SK-N-SH (cell line): ENCODE measurements around the gene CFAP91. TPM values are rescaled to one million over a fixed set of nuclear protein-coding genes. Genes with fewer than 3 reads are reported as not detected.

Experiments
- CTCF ChIA-PET: fragments of 300-600, 350-600 bp; formaldehyde crosslinking; extraction: SDS; loops from one replicate; lab custom pipeline; 2021; lab: Yijun Ruan, JAX
- POLR2A ChIA-PET: fragments of 350-600 bp; sonication (Branson Sonifier 250); formaldehyde crosslinking; extraction: SDS; loops from one replicate; lab custom pipeline; 2020; ENCODE audit warnings: antibody characterized with exemption, inconsistent platforms; lab: Yijun Ruan, JAX
- DNase-seq: peaks from one replicate; pipeline ENCODE4 v3.0.0; 2012
- H2AFZ ChIP-seq: fragments of 200-600 bp; sonication (generic); 2 replicates; pipeline ENCODE4 v1.8.1; 2016; ENCODE audit warnings: antibody characterized with exemption, mild to moderate bottlenecking, low read depth
- H3F3A ChIP-seq: fragments of 200-600 bp; sonication (generic); replicated peaks from 2 replicates; pipeline ENCODE3; 2016; ENCODE audit warnings: antibody characterized with exemption, mild to moderate bottlenecking; ENCODE audit not compliant: insufficient read depth
- H3K27ac ChIP-seq, 2 experiments: fragments of 200-500 bp in 1 of 2; fragments of 200-600 bp in 1 of 2; sonication (Bioruptor generic) in 1 of 2; sonication (generic), shearing (Covaris generic) in 1 of 2; 2 replicates each; pipeline versions ENCODE4 v1.5.1 to v1.6.1; 2014 to 2016; ENCODE audit warnings: low read depth in 2 of 2, inconsistent platforms in 1 of 2, low read length in 1 of 2, mild to moderate bottlenecking in 1 of 2, mixed read lengths in 1 of 2
- H3K27me3 ChIP-seq: fragments of 200-600 bp; sonication (generic), shearing (Covaris generic); 2 replicates; pipeline ENCODE4 v1.6.1; 2016; ENCODE audit warnings: mixed run types; ENCODE audit not compliant: insufficient read depth
- H3K36me3 ChIP-seq, 2 experiments: fragments of 200-500 bp in 1 of 2; fragments of 200-600 bp in 1 of 2; sonication (Bioruptor generic) in 1 of 2; sonication (generic) in 1 of 2; replicated peaks in 1 of 2; 2 replicates each; pipeline versions ENCODE3 to v1.5.1; 2014 to 2016; ENCODE audit warnings: low read length in 1 of 2, mild to moderate bottlenecking in 1 of 2; ENCODE audit not compliant: insufficient read depth in 2 of 2, control insufficient read depth in 1 of 2
- H3K4me1 ChIP-seq, 2 experiments: fragments of 200-500 bp in 1 of 2; fragments of 200-600 bp in 1 of 2; sonication (Bioruptor generic) in 1 of 2; sonication (generic), shearing (Covaris generic) in 1 of 2; 2 replicates each; pipeline versions ENCODE4 v1.5.1 to v1.6.1; 2014 to 2016; ENCODE audit warnings: low read depth in 1 of 2, low read length in 1 of 2, mixed run types in 1 of 2; ENCODE audit not compliant: insufficient read depth in 2 of 2, control insufficient read depth in 1 of 2
- H3K4me2 ChIP-seq: fragments of 200-600 bp; sonication (generic), shearing (Covaris generic); 2 replicates; pipeline ENCODE4 v1.6.1; 2017; ENCODE audit warnings: mixed run types
- H3K4me3 ChIP-seq, 2 experiments: fragments of 200-500 bp in 1 of 2; fragments of 200-600 bp in 1 of 2; sonication (Bioruptor generic) in 1 of 2; sonication (generic), shearing (Covaris generic) in 1 of 2; 2 replicates each; pipeline versions ENCODE4 v1.5.1 to v1.8.1; 2014 to 2016; ENCODE audit warnings: low read depth in 2 of 2, inconsistent platforms in 1 of 2, low read length in 1 of 2, mild to moderate bottlenecking in 1 of 2, mixed read lengths in 1 of 2, moderate library complexity in 1 of 2
- H3K79me2 ChIP-seq: fragments of 200-600 bp; sonication (generic); 2 replicates; pipeline ENCODE4 v1.8.1; 2017; ENCODE audit warnings: mild to moderate bottlenecking; ENCODE audit not compliant: insufficient read depth
- H3K9ac ChIP-seq: fragments of 200-600 bp; sonication (generic); 2 replicates; pipeline ENCODE4 v1.6.1; 2017; ENCODE audit warnings: mixed run types
- H3K9me2 ChIP-seq: fragments of 200-600 bp; sonication (generic); 2 replicates; pipeline ENCODE4 v1.6.1; 2017; ENCODE audit warnings: mixed run types
- H3K9me3 ChIP-seq: fragments of 200-600 bp; sonication (generic); 2 replicates; pipeline ENCODE4 v1.6.1; 2017; ENCODE audit warnings: mixed run types, mild to moderate bottlenecking, moderate library complexity
- H4K20me1 ChIP-seq: fragments of 200-600 bp; sonication (generic); 2 replicates; pipeline ENCODE4 v1.6.1; 2017; ENCODE audit warnings: mild to moderate bottlenecking, mixed run types; ENCODE audit not compliant: insufficient read depth
- EP300 ChIP-seq, 2 experiments: IDR thresholded peaks; 2 replicates each; pipeline versions ENCODE4 v1.4.0 to v1.6.1; 2012; ENCODE audit warnings: borderline replicate concordance in 1 of 2, low read depth in 1 of 2, low read length in 1 of 2
- GABPA ChIP-seq: IDR thresholded peaks from 2 replicates; pipeline ENCODE4 v1.4.0; 2012; ENCODE audit warnings: low read depth, mild to moderate bottlenecking
- JUND ChIP-seq: IDR thresholded peaks from 2 replicates; pipeline ENCODE4 v1.4.0; 2012
- NFIC ChIP-seq: IDR thresholded peaks from 2 replicates; pipeline ENCODE4 v1.4.0; 2012; ENCODE audit warnings: borderline replicate concordance
- POLR2AphosphoS5 ChIP-seq: IDR thresholded peaks from 2 replicates; pipeline ENCODE4 v1.6.1; 2012; ENCODE audit warnings: low read depth, low read length
- RFX5 ChIP-seq: IDR thresholded peaks from 2 replicates; pipeline ENCODE4 v1.6.1; 2012; ENCODE audit warnings: mild to moderate bottlenecking, improper control_type of control experiment, low read length
- SIN3A ChIP-seq: IDR thresholded peaks from 2 replicates; pipeline ENCODE4 v1.6.1; 2012; ENCODE audit warnings: low read depth, mild to moderate bottlenecking, low read length, moderate library complexity, borderline replicate concordance
- TCF12 ChIP-seq: IDR thresholded peaks from 2 replicates; pipeline ENCODE4 v1.4.0; 2012
- YY1 ChIP-seq: IDR thresholded peaks from 2 replicates; pipeline ENCODE4 v1.4.0; 2012; ENCODE audit warnings: low read depth, mild to moderate bottlenecking
- WGBS: methylation state at CpG from one replicate; pipeline ENCODE4 v1.1.6; 2017; ENCODE audit warnings: low lambda C conversion rate; 5-methylcytosine and 5-hydroxymethylcytosine counted together
- polyA plus RNA-seq, 3 experiments: library from polyadenylated mRNA; depleted of rRNA; stranded (reverse); fragments of >200 nt; gene quantifications; 2 replicates each; pipeline ENCODE4 v1.2.3, GENCODE V29; 2012
- TF ChIP-seq, protein P1 (sequence below): IDR thresholded peaks from 2 replicates; pipeline ENCODE4 v1.6.1; 2012; ENCODE audit warnings: mild to moderate bottlenecking, low read depth, low read length, moderate library complexity
- TF ChIP-seq, protein P2 (sequence below): fragments of 150-350 bp; IDR thresholded peaks from 2 replicates; pipeline ENCODE4 v1.6.1; 2017; ENCODE audit warnings: antibody characterized with exemption, low read length, low read depth, borderline replicate concordance
- TF ChIP-seq, protein P3 (sequence below): IDR thresholded peaks from 2 replicates; pipeline ENCODE4; 2012
- TF ChIP-seq, protein P4 (sequence below): fragments of 150-350 bp; IDR thresholded peaks from 2 replicates; pipeline ENCODE4 v1.6.1; 2016; ENCODE audit warnings: mild to moderate bottlenecking, low read depth, low read length

The CFAP91 gene
- polyA plus RNA-seq, 1 of the 3 experiments (the other 2 are of a cell fraction), result 3.7 TPM

DNA sequence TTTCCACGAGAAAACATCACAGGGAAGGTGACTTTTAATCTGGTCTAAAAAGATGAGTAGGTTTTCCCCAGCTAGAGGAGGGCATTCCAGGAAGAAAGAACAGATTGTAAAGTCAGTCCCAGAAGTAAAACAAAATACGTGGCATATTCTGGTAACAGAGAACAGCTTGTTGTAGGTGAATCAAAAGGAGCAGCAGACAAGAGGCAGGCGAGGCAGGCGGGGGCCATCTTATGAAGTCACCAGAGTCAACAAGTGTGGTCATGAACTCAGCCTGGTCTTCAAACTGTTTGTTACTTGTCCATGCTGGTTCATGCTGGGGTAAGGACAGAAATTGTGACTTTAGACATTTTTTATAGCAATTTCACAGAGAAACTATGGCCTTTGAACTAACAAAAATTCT, 38.5 kb upstream of the CFAP91 start:
- TF ChIP-seq EP300 (IDR thresholded peaks at IDR 0.05; ENCODE audit: borderline replicate concordance in 1 of 2, low read depth in 1 of 2, low read length in 1 of 2) (no peak), POLR2AphosphoS5 (no peak), NFIC (no peak), RFX5 (no peak), GABPA (no peak), SIN3A (no peak), YY1 (no peak)
- TF ChIP-seq, protein P1, sequence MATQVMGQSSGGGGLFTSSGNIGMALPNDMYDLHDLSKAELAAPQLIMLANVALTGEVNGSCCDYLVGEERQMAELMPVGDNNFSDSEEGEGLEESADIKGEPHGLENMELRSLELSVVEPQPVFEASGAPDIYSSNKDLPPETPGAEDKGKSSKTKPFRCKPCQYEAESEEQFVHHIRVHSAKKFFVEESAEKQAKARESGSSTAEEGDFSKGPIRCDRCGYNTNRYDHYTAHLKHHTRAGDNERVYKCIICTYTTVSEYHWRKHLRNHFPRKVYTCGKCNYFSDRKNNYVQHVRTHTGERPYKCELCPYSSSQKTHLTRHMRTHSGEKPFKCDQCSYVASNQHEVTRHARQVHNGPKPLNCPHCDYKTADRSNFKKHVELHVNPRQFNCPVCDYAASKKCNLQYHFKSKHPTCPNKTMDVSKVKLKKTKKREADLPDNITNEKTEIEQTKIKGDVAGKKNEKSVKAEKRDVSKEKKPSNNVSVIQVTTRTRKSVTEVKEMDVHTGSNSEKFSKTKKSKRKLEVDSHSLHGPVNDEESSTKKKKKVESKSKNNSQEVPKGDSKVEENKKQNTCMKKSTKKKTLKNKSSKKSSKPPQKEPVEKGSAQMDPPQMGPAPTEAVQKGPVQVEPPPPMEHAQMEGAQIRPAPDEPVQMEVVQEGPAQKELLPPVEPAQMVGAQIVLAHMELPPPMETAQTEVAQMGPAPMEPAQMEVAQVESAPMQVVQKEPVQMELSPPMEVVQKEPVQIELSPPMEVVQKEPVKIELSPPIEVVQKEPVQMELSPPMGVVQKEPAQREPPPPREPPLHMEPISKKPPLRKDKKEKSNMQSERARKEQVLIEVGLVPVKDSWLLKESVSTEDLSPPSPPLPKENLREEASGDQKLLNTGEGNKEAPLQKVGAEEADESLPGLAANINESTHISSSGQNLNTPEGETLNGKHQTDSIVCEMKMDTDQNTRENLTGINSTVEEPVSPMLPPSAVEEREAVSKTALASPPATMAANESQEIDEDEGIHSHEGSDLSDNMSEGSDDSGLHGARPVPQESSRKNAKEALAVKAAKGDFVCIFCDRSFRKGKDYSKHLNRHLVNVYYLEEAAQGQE, result no peak
- TF ChIP-seq, protein P2, sequence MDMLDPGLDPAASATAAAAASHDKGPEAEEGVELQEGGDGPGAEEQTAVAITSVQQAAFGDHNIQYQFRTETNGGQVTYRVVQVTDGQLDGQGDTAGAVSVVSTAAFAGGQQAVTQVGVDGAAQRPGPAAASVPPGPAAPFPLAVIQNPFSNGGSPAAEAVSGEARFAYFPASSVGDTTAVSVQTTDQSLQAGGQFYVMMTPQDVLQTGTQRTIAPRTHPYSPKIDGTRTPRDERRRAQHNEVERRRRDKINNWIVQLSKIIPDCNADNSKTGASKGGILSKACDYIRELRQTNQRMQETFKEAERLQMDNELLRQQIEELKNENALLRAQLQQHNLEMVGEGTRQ, result no peak
- TF ChIP-seq, protein P3, sequence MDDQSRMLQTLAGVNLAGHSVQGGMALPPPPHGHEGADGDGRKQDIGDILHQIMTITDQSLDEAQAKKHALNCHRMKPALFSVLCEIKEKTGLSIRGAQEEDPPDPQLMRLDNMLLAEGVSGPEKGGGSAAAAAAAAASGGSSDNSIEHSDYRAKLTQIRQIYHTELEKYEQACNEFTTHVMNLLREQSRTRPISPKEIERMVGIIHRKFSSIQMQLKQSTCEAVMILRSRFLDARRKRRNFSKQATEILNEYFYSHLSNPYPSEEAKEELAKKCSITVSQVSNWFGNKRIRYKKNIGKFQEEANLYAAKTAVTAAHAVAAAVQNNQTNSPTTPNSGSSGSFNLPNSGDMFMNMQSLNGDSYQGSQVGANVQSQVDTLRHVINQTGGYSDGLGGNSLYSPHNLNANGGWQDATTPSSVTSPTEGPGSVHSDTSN, result no peak
- Histone ChIP-seq H2AFZ (peak overlapping the region; percentile 61), H3K9me2 (no peaks in the 10 kb centered on the region), H4K20me1 (no peaks in the 10 kb centered on the region), H3K4me3 (no peak overlapping the region), H3K9me3 (no peaks in the 10 kb centered on the region), H3K9ac (peak overlapping the region; percentile 57), H3K36me3 (no peaks in the 10 kb centered on the region), H3K4me1 (peaks cover 40 to 45% of the 10 kb centered on the region in 2 experiments), H3K79me2 (no peaks in the 10 kb centered on the region), H3K27me3 (no peaks in the 10 kb centered on the region), H3F3A (peaks cover 30% of the 10 kb centered on the region), H3K4me2 (peak overlapping the region; percentile 68), H3K27ac (peak overlapping the region; percentile 93 to 98)
- ChIA-PET POLR2A (interaction anchor here (2.5 kb wide), 1 partner anchor 165 kb away, joined by 21 read pairs; the partner anchor contains the start of gene TIMMDC1), CTCF (interaction anchor here (1.4 kb wide), 1 partner anchor 14 kb away, joined by 3 read pairs; no protein-coding TSS in a partner anchor)
- no peak for DNase-seq
- 54% methylated on average over 4 of the region's 4 CpGs for WGBS

DNA sequence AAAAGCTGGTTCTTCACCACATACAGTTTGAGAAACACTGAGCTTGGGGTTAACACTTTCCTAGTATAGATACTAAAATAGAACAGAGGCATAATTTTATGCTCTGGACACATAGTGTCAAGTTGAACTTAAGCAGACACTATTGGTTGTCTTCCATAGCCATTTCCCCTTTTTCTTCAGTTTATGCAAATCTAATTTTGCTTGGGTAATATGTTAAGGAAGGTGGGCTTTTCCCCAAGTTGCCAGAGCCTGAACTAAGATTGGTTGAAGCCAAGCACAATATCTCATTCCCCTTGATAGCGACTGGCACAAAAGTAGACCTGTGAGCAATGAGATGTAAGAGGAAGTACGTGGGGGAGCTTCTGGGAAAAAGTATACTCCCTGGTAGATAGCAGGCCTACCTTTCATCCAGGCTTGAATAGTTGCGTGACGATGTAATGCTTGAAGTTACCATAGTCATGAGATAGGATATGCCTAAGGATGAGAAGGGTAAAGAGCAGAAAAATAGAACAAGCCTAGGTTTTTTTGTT, 37.9 kb upstream of the CFAP91 start:
- H3K4me1 ChIP-seq, result peaks cover 39 to 44% of the 10 kb centered on the region in 2 experiments
- H3K9me3 ChIP-seq, result no peaks in the 10 kb centered on the region
- no peaks in the 10 kb centered on the region for H3K79me2 ChIP-seq
- 61% methylated on average over 4 of the region's 4 CpGs for WGBS
- peak overlapping the region; percentile 57 for H3K9ac ChIP-seq
- H3K27ac ChIP-seq, result peak overlapping the region; percentile 93 to 98
- POLR2A ChIA-PET, result interaction anchor here (0.5 kb wide), 1 partner anchor 405 kb away, joined by 3 read pairs; no protein-coding TSS in a partner anchor
- H4K20me1 ChIP-seq, result no peaks in the 10 kb centered on the region
- H3K4me3 ChIP-seq, result no peak overlapping the region
- H3K27me3 ChIP-seq, result no peaks in the 10 kb centered on the region
- H3K36me3 ChIP-seq, result no peaks in the 10 kb centered on the region
- peak overlapping the region; percentile 68; the same call in 1 of the 2 replicates for H3K4me2 ChIP-seq
- peaks cover 30% of the 10 kb centered on the region for H3F3A ChIP-seq
- no peaks in the 10 kb centered on the region for H3K9me2 ChIP-seq
- DNase-seq, result no peak
- CTCF ChIA-PET, result interaction anchor here (0.6 to 1.4 kb wide), 2 partner anchors 13 to 97 kb away, joined by 3 read pairs; no protein-coding TSS in a partner anchor
- H2AFZ ChIP-seq, result peak overlapping the region; percentile 61
- TF ChIP-seq, protein P3, result peak; percentile 35
- TF ChIP-seq EP300 (IDR thresholded peaks at IDR 0.05; ENCODE audit: borderline replicate concordance in 1 of 2, low read depth in 1 of 2, low read length in 1 of 2), result peak in 1 of 2 experiments; percentile 43; a peak in 1 of 4 replicates
- peak; percentile 33; the same call in 1 of the 2 replicates for TF ChIP-seq NFIC
- peak; percentile 59 for TF ChIP-seq JUND
- TF ChIP-seq, protein P4, sequence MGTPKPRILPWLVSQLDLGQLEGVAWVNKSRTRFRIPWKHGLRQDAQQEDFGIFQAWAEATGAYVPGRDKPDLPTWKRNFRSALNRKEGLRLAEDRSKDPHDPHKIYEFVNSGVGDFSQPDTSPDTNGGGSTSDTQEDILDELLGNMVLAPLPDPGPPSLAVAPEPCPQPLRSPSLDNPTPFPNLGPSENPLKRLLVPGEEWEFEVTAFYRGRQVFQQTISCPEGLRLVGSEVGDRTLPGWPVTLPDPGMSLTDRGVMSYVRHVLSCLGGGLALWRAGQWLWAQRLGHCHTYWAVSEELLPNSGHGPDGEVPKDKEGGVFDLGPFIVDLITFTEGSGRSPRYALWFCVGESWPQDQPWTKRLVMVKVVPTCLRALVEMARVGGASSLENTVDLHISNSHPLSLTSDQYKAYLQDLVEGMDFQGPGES, result no peak
- TF ChIP-seq TCF12, result peak; percentile 46; the same call in 1 of the 2 replicates
